GM12878 (cell line): ENCODE results near the gene GPRC5C. TPM values are rescaled to one million over a fixed set of nuclear protein-coding genes. Genes with fewer than 3 reads are reported as not detected.

Experiments
- ATAC-seq: fragments of 200-7000 bp; cut with Tn5 transposase; 3 replicates; pipeline ENCODE4 v1.9.1; 2020; ENCODE audit warnings: mild to moderate bottlenecking, moderate library complexity
- BruUV-seq: library from RNA; stranded (reverse); fragments of 400-500 nt; replicated peaks from 2 replicates; lab custom pipeline; 2021; lab: Mats Ljungman, UMichigan
- CTCF ChIA-PET: fragments of 300-600 bp; sonication (Branson Sonifier 250); formaldehyde crosslinking; extraction: SDS; loops from one replicate; lab custom pipeline; 2021; ENCODE audit warnings: inconsistent platforms; lab: Yijun Ruan, JAX
- POLR2A ChIA-PET: fragments of 350-600 bp; formaldehyde crosslinking; extraction: SDS; loops from one replicate; lab custom pipeline; 2021; ENCODE audit warnings: inconsistent platforms; lab: Charles Lee
- RAD21 ChIA-PET: fragments of 300-600 bp; sonication (Branson Sonifier 250); formaldehyde crosslinking; loops from one replicate; lab custom pipeline; 2023; ENCODE audit warnings: antibody characterized with exemption; ENCODE audit not compliant: unreplicated experiment; lab: Charles Lee
- SMC1A ChIA-PET: fragments of 300-600 bp; sonication (Branson Sonifier 250); formaldehyde crosslinking; loops from one replicate; lab custom pipeline; 2023; ENCODE audit not compliant: unreplicated experiment, uncharacterized antibody; lab: Charles Lee
- DNase-seq: peaks from one replicate; pipeline ENCODE4 v3.0.0-alpha.2; 2011; ENCODE audit warnings: low read depth, low spot score
- FAIRE-seq: peaks from 3 replicates; lab custom pipeline; 2011; peaks lifted over from hg19 to GRCh38; lab: Jason Lieb, UNC
- H2AFZ ChIP-seq: 2 replicates; pipeline ENCODE4 v1.6.0; 2011; ENCODE audit warnings: low read depth, low read length, control low read depth; ENCODE audit not compliant: control insufficient read depth
- H3K27ac ChIP-seq: 2 replicates; pipeline ENCODE4 v1.5.1; 2011; ENCODE audit warnings: control low read depth; ENCODE audit not compliant: control insufficient read depth, insufficient read depth
- H3K27me3 ChIP-seq, 2 experiments: replicated peaks in 1 of 2; 2 replicates each; pipeline versions ENCODE4 v1.6.0 to v1.6.1; 2011; ENCODE audit warnings: low read length in 1 of 2; ENCODE audit not compliant: control insufficient read depth in 2 of 2, insufficient read depth in 2 of 2
- H3K36me3 ChIP-seq, 2 experiments: 2 replicates each; pipeline ENCODE4 v1.5.1; 2011; ENCODE audit warnings: low read length in 1 of 2; ENCODE audit not compliant: control insufficient read depth in 2 of 2, insufficient read depth in 2 of 2
- H3K4me1 ChIP-seq: 2 replicates; pipeline ENCODE4 v1.6.1; 2011; ENCODE audit warnings: mild to moderate bottlenecking, low read length, moderate library complexity, mixed read lengths; ENCODE audit not compliant: control insufficient read depth, insufficient read depth
- H3K4me2 ChIP-seq: 2 replicates; pipeline ENCODE4 v1.6.0; 2011; ENCODE audit warnings: control low read depth; ENCODE audit not compliant: control insufficient read depth, insufficient read depth
- H3K4me3 ChIP-seq: fragments of 200-600 bp; sonication (generic); 2 replicates; pipeline ENCODE4 v1.5.1; 2016
- H3K79me2 ChIP-seq: 2 replicates; pipeline ENCODE4 v1.6.0; 2011; ENCODE audit warnings: low read length; ENCODE audit not compliant: control insufficient read depth, insufficient read depth
- H3K9ac ChIP-seq: 2 replicates; pipeline ENCODE4 v1.8.0; 2011; ENCODE audit warnings: low read length, control low read depth, mixed read lengths; ENCODE audit not compliant: control insufficient read depth, insufficient read depth
- H3K9me3 ChIP-seq: replicated peaks from 3 replicates; pipeline ENCODE4 v1.5.1; 2011; ENCODE audit warnings: mild to moderate bottlenecking, low read length; ENCODE audit not compliant: control insufficient read depth, insufficient read depth
- H4K20me1 ChIP-seq: 2 replicates; pipeline ENCODE4 v1.6.0; 2011; ENCODE audit not compliant: control insufficient read depth, insufficient read depth
- CEBPB ChIP-seq, 2 experiments: fragments of 150-350 bp in 1 of 2; IDR thresholded peaks; 2 replicates each; pipeline ENCODE4 v1.6.1; 2012 to 2014; ENCODE audit warnings: low read depth in 2 of 2, low read length in 2 of 2, borderline replicate concordance in 1 of 2, inconsistent platforms in 1 of 2
- CHD4 ChIP-seq: fragments of 200-600 bp; sonication (generic); IDR thresholded peaks from 2 replicates; pipeline ENCODE4 v1.6.1; 2016; ENCODE audit warnings: mild to moderate bottlenecking
- MXI1 ChIP-seq: fragments of 150-350 bp; IDR thresholded peaks from 2 replicates; pipeline ENCODE4 v1.6.1; 2011; ENCODE audit warnings: low read depth, mild to moderate bottlenecking, inconsistent platforms, low read length, improper control_type of control experiment
- MYC ChIP-seq: IDR thresholded peaks from 2 replicates; pipeline ENCODE4 v1.6.1; 2011; ENCODE audit warnings: mild to moderate bottlenecking, low read length, moderate library complexity, inconsistent platforms; ENCODE audit not compliant: insufficient read depth, insufficient replicate concordance, insufficient read length, severe bottlenecking
- POLR2A ChIP-seq: IDR thresholded peaks from 2 replicates; pipeline ENCODE4 v1.6.1; 2011; ENCODE audit warnings: low read depth, mild to moderate bottlenecking, low read length
- RELA ChIP-seq: fragments of 450-650 bp; IDR thresholded peaks from 2 replicates; pipeline ENCODE4 v1.8.0; 2014; ENCODE audit warnings: borderline replicate concordance; ENCODE audit not compliant: partially characterized antibody
- SUPT20H ChIP-seq: IDR thresholded peaks from 2 replicates; pipeline ENCODE4 v1.6.1; 2011; ENCODE audit warnings: low read depth, mild to moderate bottlenecking, low read length, moderate library complexity, borderline replicate concordance; ENCODE audit not compliant: control insufficient read depth
- WGBS: methylation state at CpG from one replicate; pipeline ENCODE4 v1.1.6; 2016; ENCODE audit warnings: low lambda C conversion rate; ENCODE audit not compliant: insufficient replicate concordance, insufficient coverage; ENCODE audit errors: missing lambda C conversion rate; 5-methylcytosine and 5-hydroxymethylcytosine counted together
- in situ Hi-C: fragments of 300-500 bp; cut with MboI; formaldehyde crosslinking; loops from 9 replicates; pipeline ENCODE4 v1.14.3; 2018; ENCODE audit warnings: mixed read lengths
- intact Hi-C: fragments of 100-400 bp; cut with micrococcal nuclease; formaldehyde crosslinking; loops from one replicate; pipeline ENCODE4 v1.14.2; 2022; ENCODE audit not compliant: unreplicated experiment
- polyA plus RNA-seq, 11 experiments: library from polyadenylated mRNA; depleted of rRNA in 4 of 11; unstranded in 6 of 11; stranded (reverse) in 5 of 11; fragments of >200 nt; fragmentation: Nextera tagmentation in 4 of 11; fragmentation: Illumina TruSeq in 1 of 11; extraction: Ambion mirVana in 4 of 11; extraction: Trizol in 1 of 11; gene quantifications; 1 replicate in 1 of 11; 2 replicates in 10 of 11; pipeline versions ENCODE4 v1.2.1 to v1.2.3, GENCODE V29; 2011 to 2016; ENCODE audit warnings: inconsistent platforms in 2 of 11, missing spikeins in 2 of 11, low read depth in 1 of 11
- total RNA-seq, 4 experiments: library from RNA; depleted of rRNA in 3 of 4; stranded (reverse); fragments of >200 nt in 3 of 4; fragmentation: Illumina TruSeq in 1 of 4; extraction: Trizol in 1 of 4; gene quantifications; 2 replicates each; pipeline versions ENCODE4 v1.2.1 to v1.2.3, GENCODE V29; 2013 to 2021
- TF ChIP-seq, protein P1 (sequence below): IDR thresholded peaks from 2 replicates; pipeline ENCODE4 v1.6.1; 2012; ENCODE audit warnings: mild to moderate bottlenecking, low read depth, low read length

Gene GPRC5C
- total and polyA plus RNA-seq, 10 of the 15 experiments (the other 5 are each of a cell fraction or from before 2014, with no cell fraction given), result 0.04 to 1.3 (median 0.36) TPM; not detected in 2

DNA sequence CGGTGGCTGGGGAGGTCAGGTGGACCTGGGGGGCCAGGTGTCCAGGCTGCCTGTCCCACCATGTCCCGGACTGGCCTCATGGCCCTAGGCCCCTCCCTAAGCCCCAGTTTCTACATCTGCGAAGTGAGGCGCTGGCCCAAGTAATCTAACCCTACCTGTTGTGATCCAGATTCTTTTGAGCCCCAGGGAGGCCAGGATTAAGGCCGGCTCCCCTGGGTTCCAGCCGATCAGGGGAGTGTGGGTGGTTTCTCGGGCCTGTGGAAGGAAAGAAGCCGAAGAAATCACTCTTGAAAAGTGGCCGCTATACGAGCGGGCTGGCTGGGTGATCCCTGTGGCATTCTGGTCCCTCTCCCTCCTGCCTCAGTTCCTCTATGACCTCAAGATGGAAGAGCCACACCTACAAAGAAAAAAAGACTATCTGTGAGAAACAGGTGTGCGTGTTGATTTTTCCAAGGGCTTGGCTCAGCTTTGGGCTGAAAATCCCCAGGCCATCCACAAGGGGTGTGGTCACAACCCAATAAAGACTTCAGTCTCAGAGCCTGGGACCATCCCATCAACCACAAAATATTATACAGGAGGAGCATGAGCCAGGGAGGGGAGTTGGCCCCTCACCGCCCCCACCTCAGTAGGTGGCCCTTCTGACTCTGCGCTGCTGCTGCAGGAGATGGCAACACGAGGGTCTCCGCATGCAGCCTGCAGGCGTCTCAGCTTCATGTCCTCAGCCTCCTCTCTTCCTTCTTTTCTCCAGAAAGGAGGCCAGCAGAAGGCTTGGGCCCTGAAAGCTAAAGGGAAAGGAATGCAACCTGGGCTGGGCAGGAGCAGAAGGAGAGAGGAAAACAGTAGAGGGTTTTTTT, 44.3 kb upstream of the GPRC5C start:
- Histone ChIP-seq H3K27ac (no peak overlapping the region), H2AFZ (no peak overlapping the region), H3K4me2 (no peak overlapping the region), H3K27me3 (no peaks in the 10 kb centered on the region), H3K9ac (no peak overlapping the region), H4K20me1 (no peaks in the 10 kb centered on the region), H3K4me3 (no peak overlapping the region), H3K9me3 (no peaks in the 10 kb centered on the region), H3K36me3 (no peaks in the 10 kb centered on the region), H3K79me2 (no peaks in the 10 kb centered on the region), H3K4me1 (no peaks in the 10 kb centered on the region)
- BruUV-seq, result no TSS peak
- in situ Hi-C loops (no loop called here), intact Hi-C loops (no loop called here)
- TF ChIP-seq POLR2A, result no peak
- TF ChIP-seq CEBPB (IDR thresholded peaks at IDR 0.05; ENCODE audit: borderline replicate concordance in 1 of 2, low read depth in 2 of 2, low read length in 2 of 2), result no peak
- no peak for TF ChIP-seq SUPT20H
- TF ChIP-seq MXI1, result no peak
- TF ChIP-seq, protein P1, sequence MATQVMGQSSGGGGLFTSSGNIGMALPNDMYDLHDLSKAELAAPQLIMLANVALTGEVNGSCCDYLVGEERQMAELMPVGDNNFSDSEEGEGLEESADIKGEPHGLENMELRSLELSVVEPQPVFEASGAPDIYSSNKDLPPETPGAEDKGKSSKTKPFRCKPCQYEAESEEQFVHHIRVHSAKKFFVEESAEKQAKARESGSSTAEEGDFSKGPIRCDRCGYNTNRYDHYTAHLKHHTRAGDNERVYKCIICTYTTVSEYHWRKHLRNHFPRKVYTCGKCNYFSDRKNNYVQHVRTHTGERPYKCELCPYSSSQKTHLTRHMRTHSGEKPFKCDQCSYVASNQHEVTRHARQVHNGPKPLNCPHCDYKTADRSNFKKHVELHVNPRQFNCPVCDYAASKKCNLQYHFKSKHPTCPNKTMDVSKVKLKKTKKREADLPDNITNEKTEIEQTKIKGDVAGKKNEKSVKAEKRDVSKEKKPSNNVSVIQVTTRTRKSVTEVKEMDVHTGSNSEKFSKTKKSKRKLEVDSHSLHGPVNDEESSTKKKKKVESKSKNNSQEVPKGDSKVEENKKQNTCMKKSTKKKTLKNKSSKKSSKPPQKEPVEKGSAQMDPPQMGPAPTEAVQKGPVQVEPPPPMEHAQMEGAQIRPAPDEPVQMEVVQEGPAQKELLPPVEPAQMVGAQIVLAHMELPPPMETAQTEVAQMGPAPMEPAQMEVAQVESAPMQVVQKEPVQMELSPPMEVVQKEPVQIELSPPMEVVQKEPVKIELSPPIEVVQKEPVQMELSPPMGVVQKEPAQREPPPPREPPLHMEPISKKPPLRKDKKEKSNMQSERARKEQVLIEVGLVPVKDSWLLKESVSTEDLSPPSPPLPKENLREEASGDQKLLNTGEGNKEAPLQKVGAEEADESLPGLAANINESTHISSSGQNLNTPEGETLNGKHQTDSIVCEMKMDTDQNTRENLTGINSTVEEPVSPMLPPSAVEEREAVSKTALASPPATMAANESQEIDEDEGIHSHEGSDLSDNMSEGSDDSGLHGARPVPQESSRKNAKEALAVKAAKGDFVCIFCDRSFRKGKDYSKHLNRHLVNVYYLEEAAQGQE, result no peak
- no peak for TF ChIP-seq CHD4
- TF ChIP-seq MYC, result no peak
- no peak for TF ChIP-seq RELA
- ATAC-seq (no peak), FAIRE-seq (no peak), DNase-seq (no peak)
- CTCF ChIA-PET, result interaction anchor here (1.3 to 1.6 kb wide), 3 partner anchors 19 to 146 kb away, joined by 3 to 5 read pairs (median 5); no protein-coding TSS in a partner anchor
- POLR2A ChIA-PET, result no interaction called here
- 51% methylated on average over 17 of the region's 17 CpGs for WGBS
- RAD21 ChIA-PET, result no interaction called here
- SMC1A ChIA-PET, result no interaction called here
